HG03280 (cell line): Measurements from ENCODE around the gene BAG5.
"Not testable (repeated sequence)": the region's sequence is repeated elsewhere in the genome, so short reads cannot be mapped to it uniquely, and the experiment has no call there.

ENCODE experiments used
- ATAC-seq: cut with Tn5 transposase; IDR thresholded peaks from one replicate; pipeline ENCODE4 v1.9.1; 2021; ENCODE audit warnings: mild to moderate bottlenecking, moderate library complexity; ENCODE audit not compliant: unreplicated experiment

Gene BAG5

DNA sequence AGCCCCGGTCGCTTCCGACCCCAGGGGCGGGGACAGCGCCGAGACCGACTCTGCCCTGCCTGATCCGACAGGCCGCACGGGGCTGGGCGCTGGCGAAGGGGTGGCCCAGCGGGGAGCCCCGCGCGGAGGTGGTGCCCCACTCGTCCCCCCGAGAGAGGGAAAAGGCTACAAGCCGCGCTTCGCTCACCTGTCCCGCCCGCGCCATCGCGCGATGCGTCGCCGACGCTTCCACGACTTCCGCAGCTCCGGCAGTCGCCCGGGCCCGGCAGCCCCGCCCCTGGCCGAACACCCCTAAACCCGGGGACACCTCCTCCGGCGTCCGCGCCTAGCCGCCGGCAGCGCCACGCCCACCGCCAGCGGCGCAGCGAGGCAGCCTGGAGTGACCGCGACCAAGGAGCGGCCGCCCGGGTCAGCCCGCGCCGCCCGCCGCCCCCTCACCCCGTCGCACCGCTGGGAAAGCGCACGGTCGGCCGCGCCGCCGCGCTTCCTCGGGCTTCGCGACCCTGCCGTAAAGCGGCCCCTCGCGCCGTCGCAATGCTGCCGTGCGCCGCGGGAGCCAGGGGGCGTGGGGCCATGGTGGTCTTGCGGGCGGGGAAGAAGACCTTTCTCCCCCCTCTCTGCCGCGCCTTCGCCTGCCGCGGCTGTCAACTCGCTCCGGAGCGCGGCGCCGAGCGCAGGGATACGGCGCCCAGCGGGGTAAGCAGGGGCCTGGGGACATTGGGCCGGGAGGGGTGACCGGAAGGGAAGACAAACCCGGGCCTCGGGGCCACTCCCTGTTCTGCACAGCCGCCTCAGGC lies at the start of gene BAG5, which contains the start of gene COA8:
Gene BAG5 (minus strand): TSS at position 229 of the 797 bp plus-strand sequence. CDS start 1,493 bp downstream, outside the sequence.
Gene COA8 (plus strand): TSS at position 532 of the 797 bp plus-strand sequence. CDS start 42 bp downstream, at position 574.
- peak; percentile 73 for ATAC-seq

- ATAC-seq = no peak
Observed at GRCh38 chr14:103611215-103611614, 48.8 kb upstream of the BAG5 start.

DNA sequence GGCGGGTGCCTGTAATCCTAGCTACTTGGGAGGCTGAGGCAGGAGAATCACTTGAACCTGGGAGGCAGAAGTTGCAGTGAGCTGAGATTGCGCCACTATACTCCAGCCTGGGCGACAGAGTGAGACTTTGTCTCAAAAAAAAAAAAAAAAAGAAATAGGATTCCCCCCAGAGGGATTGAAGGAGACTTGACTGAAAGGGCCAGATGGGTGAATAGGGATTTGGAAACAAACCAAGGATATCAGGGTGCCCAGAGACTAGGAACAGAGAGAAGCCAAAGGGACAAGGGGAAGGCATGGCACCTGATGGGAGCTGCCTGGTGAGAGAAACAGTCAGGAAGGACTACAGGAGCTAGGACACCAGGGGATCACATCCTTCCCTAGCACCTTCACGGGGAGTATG lies 46.6 kb upstream of the BAG5 start:
- ATAC-seq = not testable (repeated sequence)

GRCh38 chr14:103607822-103608221 lies 45.4 kb upstream of the BAG5 start:
- no peak for ATAC-seq

DNA sequence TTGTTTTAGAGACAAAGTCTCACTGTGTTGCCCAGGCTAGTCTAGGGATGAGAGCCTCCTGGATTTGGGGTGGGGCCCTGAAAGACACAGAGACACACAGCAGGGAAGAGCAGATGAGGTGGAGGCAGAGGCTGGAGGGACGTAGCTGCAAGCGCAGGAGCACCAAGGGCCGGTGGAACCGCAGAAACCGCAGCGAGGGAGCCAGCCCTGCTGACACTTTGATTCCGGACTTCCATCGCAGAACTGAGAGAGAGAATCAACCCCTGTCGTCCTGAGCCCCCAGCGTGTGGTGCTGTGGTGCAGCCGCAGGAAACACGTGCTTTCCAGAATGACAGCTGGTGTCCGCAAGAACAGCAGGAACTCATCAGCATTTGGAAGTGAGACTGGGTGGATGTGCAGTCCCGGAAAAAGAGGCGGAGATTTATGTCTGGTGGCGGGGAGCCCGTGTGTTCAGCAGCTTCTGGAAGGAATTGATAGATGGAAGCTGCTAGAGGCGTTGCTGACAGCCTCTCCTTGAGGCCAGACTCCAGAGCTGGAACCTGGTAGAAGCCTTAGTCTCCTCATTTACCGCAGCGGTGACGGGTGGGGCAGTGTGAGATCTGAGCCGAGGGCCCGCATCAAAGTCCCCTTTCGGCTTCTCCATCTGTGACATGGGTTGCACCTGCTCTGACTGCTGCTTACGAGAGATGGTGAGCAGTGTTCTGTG lies 44.7 kb upstream of the BAG5 start:
- ATAC-seq = peak; percentile 67

DNA sequence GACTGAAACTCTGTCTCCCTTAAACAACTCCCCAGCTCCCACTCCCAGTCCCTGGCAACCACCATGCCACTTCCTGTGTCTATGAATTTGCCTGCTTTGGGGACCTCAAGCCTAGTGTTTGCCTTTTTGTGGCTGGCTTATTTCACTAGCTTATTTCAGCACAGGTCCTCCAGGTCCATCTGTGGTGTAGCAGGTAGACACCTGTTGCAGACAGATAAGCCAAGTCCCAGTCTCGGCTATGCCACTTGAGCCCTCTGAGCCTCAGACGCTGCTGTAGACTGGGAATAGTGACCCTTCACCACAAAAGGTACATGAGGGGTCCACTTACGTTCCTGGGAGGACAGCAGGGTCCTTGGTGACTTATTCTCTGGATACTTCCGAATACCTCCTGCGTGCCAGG lies 42.2 kb upstream of the BAG5 start:
- ATAC-seq = no peak

DNA sequence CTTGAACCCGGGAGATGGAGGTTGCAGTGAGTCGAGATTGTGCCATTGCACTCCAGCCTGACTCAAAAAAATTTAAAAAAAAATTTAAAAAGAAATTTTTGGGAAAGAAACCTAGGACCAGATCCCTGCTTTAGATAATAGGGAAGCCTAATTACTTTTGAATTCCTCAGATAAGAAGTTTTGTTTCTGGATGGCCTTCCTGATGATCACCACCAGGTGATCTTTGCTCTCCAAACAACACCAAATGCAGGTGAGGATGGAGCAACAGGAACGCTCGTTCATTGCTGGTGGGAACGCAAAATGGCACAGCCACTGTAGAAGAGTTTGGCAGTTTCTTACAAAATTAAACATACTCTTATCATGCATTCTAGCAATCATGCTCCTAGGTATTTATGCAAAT lies 38.0 kb upstream of the BAG5 start:
- ATAC-seq = no peak

DNA sequence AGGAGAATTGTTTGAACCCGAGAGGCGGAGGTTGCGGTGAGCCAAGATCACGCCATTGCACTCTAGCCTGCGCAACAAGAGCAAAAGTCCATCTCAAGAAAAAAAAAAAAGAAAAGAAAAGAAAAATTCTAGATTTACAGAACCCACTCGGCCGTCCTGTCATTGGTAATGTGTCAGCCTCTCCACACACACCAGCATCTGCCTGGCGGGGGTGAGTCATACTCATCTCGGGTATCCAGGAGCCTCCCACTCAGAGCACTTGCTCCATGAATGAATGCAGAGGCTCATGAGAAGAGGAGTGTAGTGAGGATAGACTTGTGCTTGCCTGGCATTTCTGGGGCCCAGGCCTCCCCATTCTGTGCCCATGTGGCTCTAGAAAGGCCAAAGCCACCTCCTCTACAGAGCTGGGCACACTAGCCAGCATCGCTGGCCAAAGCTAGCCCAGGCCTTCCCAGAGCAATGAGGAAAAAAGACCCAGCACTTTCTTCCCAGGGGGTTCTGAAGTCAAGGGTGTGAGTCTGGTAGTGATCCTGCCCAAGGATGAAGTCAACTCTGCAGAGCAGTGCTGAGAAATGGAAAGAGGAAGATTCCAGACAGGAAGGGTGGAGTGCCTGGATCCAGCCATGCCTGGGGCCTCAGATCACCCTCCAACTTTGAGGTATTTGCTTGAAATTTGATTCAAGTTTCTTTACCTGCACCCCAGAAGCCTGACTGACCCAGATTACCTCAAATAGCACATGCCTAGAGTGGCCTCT lies 35.3 kb upstream of the BAG5 start:
- ATAC-seq = no peak

DNA sequence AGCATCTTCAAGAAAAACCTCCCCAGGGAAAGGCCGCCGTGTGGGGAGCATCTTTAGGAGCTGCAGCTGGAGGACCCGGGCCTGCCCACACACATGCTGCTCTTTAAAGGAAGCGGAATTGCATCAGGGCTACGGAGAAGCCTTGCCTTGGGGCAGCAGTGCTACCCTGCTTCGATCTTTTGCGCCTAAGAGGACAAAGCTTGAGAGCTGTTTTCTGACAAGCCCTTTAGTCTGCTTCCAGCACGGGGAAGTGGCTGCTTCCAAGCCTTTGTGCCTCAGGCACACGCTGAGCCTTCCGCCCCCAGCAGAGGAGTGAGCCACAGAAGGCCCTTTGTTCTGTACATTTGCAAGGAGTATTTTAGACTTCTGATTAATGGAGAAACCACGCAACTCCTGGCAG lies 31.8 kb upstream of the BAG5 start:
- no peak for ATAC-seq

DNA sequence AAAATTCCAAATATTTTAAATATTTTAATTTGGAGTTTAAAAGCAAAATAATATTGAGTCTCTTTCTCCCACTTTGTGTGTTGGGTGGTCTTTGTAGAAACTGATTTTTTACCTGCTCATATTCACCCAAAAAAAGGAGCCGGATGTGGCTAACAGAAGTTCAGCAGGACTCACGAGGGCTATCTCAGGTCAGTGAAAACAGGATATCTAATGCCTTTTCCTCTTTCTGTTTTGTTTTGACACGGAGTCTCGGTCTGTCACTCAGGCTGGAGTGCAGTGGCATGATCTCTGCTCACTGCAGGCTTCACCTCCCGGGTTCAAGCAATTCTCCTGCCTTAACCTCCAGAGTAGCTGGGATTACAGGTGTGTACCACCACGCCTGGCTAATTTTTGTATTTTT lies 31.1 kb upstream of the BAG5 start:
- ATAC-seq = peak; percentile 79

DNA sequence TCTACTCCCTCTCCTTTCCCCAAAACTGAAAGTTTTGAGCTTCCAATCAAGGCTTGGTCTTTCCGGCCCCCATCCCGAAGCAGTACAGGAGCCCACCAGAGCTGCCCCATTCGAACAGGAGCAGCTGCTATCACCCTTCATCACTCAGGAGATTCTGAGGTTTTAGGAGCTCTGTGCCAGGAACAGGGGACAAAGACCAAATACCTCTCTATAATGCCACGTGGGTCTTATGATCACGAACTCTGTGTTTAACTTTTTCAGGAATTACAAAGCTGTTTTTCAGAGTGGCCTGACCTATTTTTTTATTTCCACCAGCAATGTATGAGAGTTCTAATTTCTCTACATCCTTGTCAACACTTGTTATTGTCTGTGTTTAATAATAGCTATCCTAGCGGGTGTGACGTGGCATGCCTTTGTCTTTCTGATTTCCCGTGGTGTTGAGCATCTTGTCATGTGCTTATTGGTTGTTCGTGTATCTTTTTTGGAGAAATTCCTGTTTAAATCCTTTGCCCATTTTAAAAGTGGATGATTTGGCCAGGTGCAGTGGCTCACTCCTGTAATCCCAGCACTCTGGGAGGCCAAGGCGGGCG lies 22.0 kb upstream of the BAG5 start:
- no peak for ATAC-seq

- ATAC-seq = no peak
Observed at GRCh38 chr14:103581954-103582703, 19.7 kb upstream of the BAG5 start.

DNA sequence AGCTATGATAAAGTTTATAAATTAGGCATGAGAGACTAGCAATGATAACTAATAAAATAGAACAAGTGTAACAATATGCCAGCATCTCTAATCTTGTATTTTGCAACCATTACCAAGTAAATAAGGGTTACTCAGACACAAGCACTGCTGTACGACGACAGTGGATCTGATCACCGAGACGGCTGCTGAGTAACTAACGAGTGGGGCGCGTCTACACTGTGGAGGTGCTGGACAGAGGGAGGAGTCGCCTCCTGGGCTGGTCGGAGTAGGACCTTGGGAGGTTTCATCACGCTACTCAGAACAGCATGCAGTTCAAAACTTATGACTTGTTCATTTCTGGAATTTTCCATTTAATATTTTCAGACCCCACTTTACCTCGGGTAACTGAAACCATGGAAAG lies 18.7 kb upstream of the BAG5 start:
- ATAC-seq = no peak

GRCh38 chr14:103578401-103579075 lies 16.1 kb upstream of the BAG5 start:
- no peak for ATAC-seq

DNA sequence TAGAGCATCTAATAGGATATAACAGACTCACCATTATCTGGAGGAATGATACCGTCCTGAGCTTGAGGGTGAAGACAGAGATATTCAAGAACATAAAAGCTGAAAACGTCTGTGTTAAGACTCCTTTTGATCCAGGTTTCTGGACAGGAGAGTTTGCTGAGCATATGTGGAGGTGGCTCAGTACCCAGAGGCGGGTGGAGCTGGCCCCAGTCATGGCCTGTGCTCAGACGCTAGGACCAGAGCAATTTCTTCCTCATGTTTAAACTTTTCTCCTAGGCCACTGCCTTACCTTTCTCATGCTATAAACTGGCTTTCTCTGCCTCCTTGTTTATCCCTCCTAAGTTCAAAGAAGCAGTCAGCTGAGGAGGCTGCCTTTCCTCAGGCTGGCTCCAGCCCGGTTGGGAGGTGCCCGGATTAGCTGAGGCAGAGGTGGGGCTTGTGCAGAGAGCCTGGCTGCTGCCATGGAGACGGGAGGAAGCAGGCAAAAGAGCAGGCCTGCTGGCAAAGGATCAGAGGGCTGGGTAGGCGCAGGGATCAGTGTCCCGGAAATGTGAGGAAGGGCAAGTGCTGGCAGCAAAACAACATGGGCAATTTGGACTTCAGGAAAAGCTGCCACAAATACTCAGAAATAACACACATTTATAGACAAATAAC lies 14.0 kb upstream of the BAG5 start:
- ATAC-seq = no peak

DNA sequence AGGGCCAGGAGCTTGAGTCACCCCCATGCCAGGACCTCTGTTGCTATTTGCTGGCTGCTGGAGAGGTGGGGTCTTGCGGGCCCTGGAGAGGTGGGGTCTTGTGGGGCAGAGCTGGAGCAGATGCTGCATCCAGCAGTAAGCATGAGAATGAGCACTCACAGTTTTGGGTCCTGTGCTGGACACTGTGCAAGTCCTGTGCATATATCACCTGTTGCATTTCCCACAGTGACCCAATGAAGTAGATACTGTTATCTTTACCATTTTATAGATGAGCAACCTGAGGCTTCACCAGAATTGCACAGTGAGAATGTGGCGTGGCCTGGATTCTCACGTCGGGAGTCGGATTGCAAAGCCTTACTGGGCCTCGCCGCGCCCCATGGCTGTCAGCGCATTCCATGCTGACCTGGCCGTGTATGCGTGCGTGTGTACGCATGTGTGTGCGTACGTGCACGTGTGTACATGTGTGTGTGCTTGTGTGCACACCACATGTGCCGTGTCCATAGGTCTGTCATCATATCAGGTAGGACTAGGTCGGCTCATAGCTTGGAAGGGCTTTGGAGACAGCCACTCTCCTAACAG lies 12.3 kb upstream of the BAG5 start:
- no peak for ATAC-seq

DNA sequence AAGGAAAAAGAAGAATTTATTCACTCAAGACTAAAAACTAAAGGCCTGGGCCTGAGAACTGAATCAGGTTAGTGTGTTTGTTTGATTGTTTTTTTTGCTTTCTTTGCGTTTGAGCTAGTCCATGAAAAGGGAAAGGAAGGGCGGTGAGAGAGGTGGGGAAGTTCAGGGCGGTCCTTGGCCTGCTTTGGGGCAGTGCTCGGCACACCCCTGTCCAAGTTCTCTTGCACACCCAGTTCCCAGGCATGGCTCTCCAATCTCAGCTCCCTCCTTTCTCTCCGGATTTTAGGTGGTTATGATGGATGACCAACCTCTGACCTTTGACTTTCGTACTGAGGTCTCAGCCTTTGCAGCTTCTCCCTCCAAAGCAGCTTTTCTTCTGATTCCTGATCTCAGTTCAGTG lies 11.6 kb upstream of the BAG5 start:
- no peak for ATAC-seq

GRCh38 chr14:103569408-103569807 lies 7.0 kb upstream of the BAG5 start:
- ATAC-seq = no peak

DNA sequence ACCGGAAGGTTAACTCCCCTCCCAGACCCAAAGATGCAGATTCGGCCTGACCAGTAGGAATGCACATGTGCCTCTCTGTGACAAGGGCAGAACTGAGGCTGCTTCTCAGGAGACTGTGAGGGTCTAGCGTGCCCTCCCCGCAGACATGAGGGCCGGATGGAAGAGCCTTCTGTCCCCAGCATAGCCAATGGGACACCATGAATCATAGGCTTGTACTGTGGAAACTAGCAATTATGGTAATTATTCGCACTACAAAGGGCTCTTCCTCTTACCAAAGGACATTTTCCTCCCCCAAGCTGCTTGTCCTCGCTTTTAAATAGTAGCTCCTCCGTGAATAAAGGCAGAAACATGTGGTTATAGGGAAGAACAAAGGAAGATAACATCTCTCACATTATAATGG lies 6.5 kb upstream of the BAG5 start:
- no peak for ATAC-seq
